Activated CD8-positive, alpha-beta memory T cell treated with anti-CD3 and anti-CD28 coated beads, Interleukin-2, amount 10 ng/mL, durations not matched to agents 7 days and 5 days (primary cell): ENCODE results near the gene ARMC9. TPM values are rescaled to one million over a fixed set of nuclear protein-coding genes. Genes with fewer than 3 reads are reported as not detected.
"Not testable (repeated sequence)": the region's sequence is repeated elsewhere in the genome, so short reads cannot be mapped to it uniquely, and the experiment has no call there.

Experiments used
- ATAC-seq: fragments of 150-1000 bp; cut with Tn5 transposase; one replicate; pipeline ENCODE4 v1.10.0; 2021; ENCODE audit warnings: moderate library complexity
- CTCF ChIA-PET: fragments of 350-600 bp; sonication (Branson Sonifier 250); formaldehyde crosslinking; loops from one replicate; lab custom pipeline; 2021; ENCODE audit warnings: antibody characterized with exemption; lab: Charles Lee
- DNase-seq: peaks from one replicate; pipeline ENCODE4 v3.0.0-alpha.2; 2020
- H3K27ac Mint-ChIP-seq: one replicate; pipeline ENCODE4 v1.8.0; 2021; ENCODE audit warnings: mild to moderate bottlenecking, mixed read lengths
- H3K27me3 Mint-ChIP-seq: one replicate; pipeline ENCODE4 v1.8.0; 2021; ENCODE audit warnings: mixed read lengths
- H3K36me3 Mint-ChIP-seq: one replicate; pipeline ENCODE4 v1.8.0; 2021; ENCODE audit warnings: mild to moderate bottlenecking, mixed read lengths
- H3K4me1 Mint-ChIP-seq: one replicate; pipeline ENCODE4 v1.8.0; 2021; ENCODE audit warnings: mixed read lengths
- H3K4me3 Mint-ChIP-seq: one replicate; pipeline ENCODE4 v1.8.0; 2021; ENCODE audit warnings: mild to moderate bottlenecking, moderate library complexity, mixed read lengths
- H3K9me3 Mint-ChIP-seq: one replicate; pipeline ENCODE4 v1.8.0; 2022; ENCODE audit warnings: low read depth, mixed read lengths
- total RNA-seq, 2 experiments: library from RNA; stranded (reverse); gene quantifications; one replicate each; pipeline ENCODE4 v1.2.3, GENCODE V29; 2021

The ARMC9 gene
- total RNA-seq, 2 experiments from 2014 or later = 0.88 to 3.2 TPM

DNA sequence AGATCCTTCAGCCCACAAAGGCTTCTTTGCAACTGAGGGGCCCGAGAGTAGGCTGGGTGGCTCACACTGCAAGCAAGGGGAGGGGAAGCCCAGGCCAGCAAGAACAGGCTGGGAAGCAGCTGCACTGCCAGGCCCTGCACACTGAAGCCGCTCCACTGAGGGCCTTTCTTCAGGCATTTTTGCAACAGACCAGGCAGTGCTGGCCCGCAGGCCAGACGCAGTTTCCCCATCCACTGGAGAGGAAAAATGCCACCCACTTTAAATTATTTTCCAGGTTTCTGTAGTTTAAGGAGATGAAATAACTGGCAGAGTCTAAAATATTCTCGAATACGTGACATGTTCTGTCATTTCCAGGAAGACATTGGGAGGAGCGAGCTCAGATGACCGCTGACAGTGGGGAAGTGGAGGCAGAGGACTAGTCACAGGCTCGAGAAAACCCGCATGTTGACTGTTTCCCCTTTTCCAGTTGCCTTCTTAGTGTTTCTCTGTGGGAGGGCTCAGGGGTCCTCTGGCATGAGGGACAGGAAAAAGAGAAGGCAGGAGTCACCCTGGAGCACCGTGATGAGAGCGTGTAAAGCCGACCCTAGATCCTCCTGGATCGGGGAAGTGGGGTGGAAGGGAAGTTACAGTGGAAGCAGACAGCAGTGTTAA lies 143.8 kb downstream of the ARMC9 start:
- peaks cover 14% of the 10 kb centered on the region for H3K27me3 Mint-ChIP-seq
- H3K36me3 Mint-ChIP-seq = no peaks in the 10 kb centered on the region
- no peaks in the 10 kb centered on the region for H3K4me1 Mint-ChIP-seq
- H3K27ac Mint-ChIP-seq = no peak overlapping the region
- no peak overlapping the region for H3K4me3 Mint-ChIP-seq
- no peaks in the 10 kb centered on the region for H3K9me3 Mint-ChIP-seq
- DNase-seq (no peak), ATAC-seq (no peak)
- CTCF ChIA-PET = interaction anchor here (1.0 kb wide), 1 partner anchor 115 kb away, joined by 3 read pairs; no protein-coding TSS in a partner anchor

DNA sequence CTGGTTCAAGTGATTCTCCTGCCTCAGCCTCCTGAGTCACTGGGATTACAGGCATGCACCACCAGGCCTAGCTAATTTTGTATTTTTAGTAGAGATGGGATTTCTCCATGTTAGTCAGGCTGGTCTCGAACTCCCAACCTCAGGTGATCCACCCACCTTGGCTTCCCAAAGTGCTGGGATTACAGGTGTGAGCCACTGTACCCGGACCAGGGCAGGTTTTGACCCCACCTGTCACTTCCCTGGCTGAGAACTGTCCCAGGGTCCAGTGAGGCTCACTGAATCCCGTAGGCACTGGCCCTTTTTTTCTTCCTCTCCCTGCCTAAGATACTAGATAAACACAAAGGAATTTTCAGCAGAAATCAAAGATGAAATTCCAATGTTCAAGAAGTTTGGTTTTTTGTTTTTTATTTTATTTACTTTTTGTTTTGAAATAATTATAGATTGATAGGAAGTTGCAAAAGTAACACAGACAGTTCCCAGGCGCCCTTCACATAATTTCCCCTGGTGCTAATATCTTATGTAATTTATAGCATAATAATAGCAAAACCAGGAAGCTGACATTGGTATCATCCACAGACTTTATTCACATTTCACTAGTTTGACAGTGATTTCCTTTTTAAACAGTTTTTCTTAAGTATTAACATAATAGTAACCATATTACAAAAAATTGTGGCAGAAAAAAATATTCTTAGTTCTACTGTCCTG lies 144.7 kb downstream of the ARMC9 start:
- CTCF ChIA-PET = no interaction called here
- H3K27me3 Mint-ChIP-seq = peaks cover 24% of the 10 kb centered on the region
- H3K36me3 Mint-ChIP-seq = no peaks in the 10 kb centered on the region
- DNase-seq = no peak
- H3K4me3 Mint-ChIP-seq = no peak overlapping the region
- H3K9me3 Mint-ChIP-seq = no peaks in the 10 kb centered on the region
- H3K27ac Mint-ChIP-seq = no peak overlapping the region
- ATAC-seq = no peak
- no peaks in the 10 kb centered on the region for H3K4me1 Mint-ChIP-seq

DNA sequence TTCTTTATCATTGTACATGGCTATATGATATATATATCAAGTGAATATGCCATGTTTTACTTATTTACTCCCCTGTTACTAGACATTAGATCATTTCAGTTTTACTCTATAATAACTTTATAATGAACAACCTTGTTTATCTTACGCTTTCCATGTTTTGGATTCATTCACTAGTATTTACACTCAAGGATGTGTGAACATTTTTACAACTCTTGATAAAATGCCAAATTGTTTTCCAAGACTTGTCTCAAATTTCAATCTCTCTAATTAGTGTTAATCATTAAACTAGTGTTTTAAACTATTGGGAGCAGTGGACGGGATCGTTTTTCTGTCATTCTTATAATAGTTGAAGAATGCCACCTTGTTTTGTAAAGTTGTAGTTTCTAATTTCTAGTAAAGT lies 145.6 kb downstream of the ARMC9 start:
- CTCF ChIA-PET = no interaction called here
- no peak for DNase-seq
- ATAC-seq = no peak
- no peak overlapping the region for H3K27ac Mint-ChIP-seq
- no peaks in the 10 kb centered on the region for H3K4me1 Mint-ChIP-seq
- H3K9me3 Mint-ChIP-seq = no peaks in the 10 kb centered on the region
- H3K27me3 Mint-ChIP-seq = peaks cover 32% of the 10 kb centered on the region
- H3K36me3 Mint-ChIP-seq = no peaks in the 10 kb centered on the region
- no peak overlapping the region for H3K4me3 Mint-ChIP-seq

DNA sequence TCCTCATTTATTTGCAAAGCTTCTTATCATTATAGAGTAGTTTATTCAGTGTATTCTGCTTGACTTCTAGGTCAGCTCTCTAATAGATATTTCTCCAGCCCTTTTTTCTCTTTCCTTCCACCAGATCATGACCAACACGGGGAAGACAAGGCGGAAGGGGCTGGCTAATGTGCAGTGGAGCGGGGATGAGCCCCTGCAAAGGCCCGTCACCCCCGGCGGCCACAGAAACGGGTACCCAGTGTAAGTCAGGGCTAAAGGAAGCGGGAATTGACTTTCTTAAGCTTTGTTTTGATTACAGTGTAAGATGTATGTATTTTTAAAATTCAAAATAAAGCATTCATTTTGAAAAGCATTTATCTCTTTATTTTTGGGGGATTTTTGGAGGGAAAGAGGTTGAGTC lies 146.4 kb downstream of the ARMC9 start:
- no peaks in the 10 kb centered on the region for H3K36me3 Mint-ChIP-seq
- H3K4me3 Mint-ChIP-seq = no peak overlapping the region
- peaks cover 34% of the 10 kb centered on the region for H3K27me3 Mint-ChIP-seq
- H3K9me3 Mint-ChIP-seq = no peaks in the 10 kb centered on the region
- ATAC-seq (no peak), DNase-seq (no peak)
- H3K4me1 Mint-ChIP-seq = no peaks in the 10 kb centered on the region
- no peak overlapping the region for H3K27ac Mint-ChIP-seq
- CTCF ChIA-PET = no interaction called here

DNA sequence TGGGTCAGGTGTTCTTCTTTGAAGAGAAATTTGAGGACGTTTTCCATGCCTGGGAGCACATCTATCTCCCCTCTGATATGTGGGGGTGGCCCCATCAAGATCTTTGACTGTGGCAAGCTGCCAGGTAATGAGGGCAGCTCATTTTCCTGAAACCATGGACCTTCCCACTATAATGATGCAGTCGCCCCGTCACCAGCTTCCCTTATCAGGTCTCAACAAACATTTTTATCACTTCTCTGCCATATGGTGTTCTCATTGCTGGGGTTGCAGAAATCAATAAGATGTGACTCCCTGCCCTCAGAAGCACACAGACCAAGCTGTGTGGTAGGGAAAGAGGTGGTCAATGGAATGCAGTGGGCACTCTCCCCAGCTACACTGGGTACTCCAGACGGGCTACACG lies 148.7 kb downstream of the ARMC9 start:
- no peak for DNase-seq
- H3K27me3 Mint-ChIP-seq = peaks cover 34% of the 10 kb centered on the region
- no peak overlapping the region for H3K27ac Mint-ChIP-seq
- H3K4me1 Mint-ChIP-seq = no peaks in the 10 kb centered on the region
- no peaks in the 10 kb centered on the region for H3K9me3 Mint-ChIP-seq
- no peak overlapping the region for H3K4me3 Mint-ChIP-seq
- no peak for ATAC-seq
- no peaks in the 10 kb centered on the region for H3K36me3 Mint-ChIP-seq
- CTCF ChIA-PET = interaction anchor here (1.1 to 1.6 kb wide), 2 partner anchors 58 to 64 kb away, joined by 4 read pairs; no protein-coding TSS in a partner anchor

DNA sequence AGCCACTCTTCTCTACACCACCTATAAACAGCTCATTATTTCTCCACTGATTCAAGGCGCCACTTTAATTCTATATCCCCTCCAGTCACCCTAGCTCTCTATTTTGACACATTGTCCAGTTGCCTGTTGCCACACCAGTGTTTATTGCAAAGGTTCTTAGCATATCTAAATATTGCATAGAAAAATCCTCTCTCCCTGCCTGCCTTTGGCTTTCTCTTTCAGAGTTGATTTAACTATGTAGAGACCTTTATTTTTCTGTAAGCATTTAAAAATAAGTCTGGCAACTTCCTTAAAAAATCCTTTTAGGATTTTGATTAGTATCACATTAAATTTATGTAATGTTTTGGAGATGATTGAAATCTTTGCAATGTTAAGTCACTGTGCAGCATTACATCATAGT lies 149.2 kb downstream of the ARMC9 start:
- Mint-ChIP-seq H3K4me1 (no peaks in the 10 kb centered on the region), H3K27me3 (peaks cover 34% of the 10 kb centered on the region), H3K36me3 (no peaks in the 10 kb centered on the region), H3K4me3 (no peak overlapping the region), H3K9me3 (no peaks in the 10 kb centered on the region), H3K27ac (no peak overlapping the region)
- ATAC-seq = no peak
- CTCF ChIA-PET = interaction anchor here (1.1 kb wide), 1 partner anchor 58 kb away, joined by 4 read pairs; no protein-coding TSS in a partner anchor
- no peak for DNase-seq

DNA sequence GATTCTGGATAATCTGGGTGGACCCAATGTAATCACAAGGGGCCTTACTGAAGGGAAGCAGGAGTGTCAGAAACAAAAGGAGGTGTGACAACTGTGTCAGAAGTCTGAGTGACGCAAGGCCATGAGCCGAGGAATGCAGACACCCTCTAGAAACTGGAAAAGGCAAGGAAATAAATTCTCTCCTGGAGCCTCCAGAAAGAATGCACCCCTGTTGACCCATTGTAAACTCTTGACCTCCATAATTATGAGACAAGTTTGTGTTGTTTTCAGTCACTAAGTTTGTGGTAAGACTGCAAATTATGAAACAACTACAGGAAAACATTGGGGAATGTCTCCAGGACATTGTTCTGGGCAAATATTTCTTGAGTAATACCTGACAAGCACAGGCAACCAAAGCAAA lies 149.7 kb downstream of the ARMC9 start:
- no peak overlapping the region for H3K27ac Mint-ChIP-seq
- peaks cover 34% of the 10 kb centered on the region for H3K27me3 Mint-ChIP-seq
- DNase-seq = no peak
- no peaks in the 10 kb centered on the region for H3K4me1 Mint-ChIP-seq
- CTCF ChIA-PET = no interaction called here
- ATAC-seq = no peak
- H3K4me3 Mint-ChIP-seq = no peak overlapping the region
- no peaks in the 10 kb centered on the region for H3K36me3 Mint-ChIP-seq
- H3K9me3 Mint-ChIP-seq = no peaks in the 10 kb centered on the region

DNA sequence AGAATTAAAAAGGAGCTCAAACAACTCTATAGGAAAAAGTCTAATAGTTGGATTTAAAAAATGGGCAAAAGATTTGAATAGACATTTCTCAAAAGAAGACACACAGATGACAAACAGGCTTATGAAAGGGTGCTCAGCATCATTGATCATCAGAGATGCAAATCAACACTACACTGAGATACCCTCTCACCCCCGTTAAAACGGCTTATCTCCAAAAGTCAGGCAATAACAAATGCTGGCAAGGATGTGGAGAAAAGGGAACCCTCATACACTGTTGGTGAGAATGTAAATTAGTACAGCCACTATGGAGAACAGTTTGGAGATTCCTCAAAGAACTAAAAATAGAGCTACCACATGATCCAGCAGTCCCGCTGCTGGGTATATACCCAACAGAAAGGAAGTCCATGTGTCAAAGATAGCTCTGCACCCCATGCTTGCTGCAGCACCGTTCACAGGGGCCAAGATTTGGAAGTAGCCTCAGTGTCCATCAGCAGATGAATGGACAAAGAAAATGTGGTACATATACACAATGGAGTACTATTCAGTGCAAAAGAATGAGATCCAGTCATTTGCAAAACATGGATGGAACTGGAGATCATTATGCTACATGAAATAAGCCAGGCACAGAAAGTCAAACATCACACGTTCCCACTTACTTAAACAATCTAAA lies 150.4 kb downstream of the ARMC9 start:
- no peaks in the 10 kb centered on the region for H3K4me1 Mint-ChIP-seq
- H3K4me3 Mint-ChIP-seq = no peak overlapping the region
- H3K27ac Mint-ChIP-seq = no peak overlapping the region
- peaks cover 34% of the 10 kb centered on the region for H3K27me3 Mint-ChIP-seq
- ATAC-seq = no peak
- CTCF ChIA-PET = interaction anchor here (0.6 kb wide), 1 partner anchor 443 kb away, joined by 3 read pairs; no protein-coding TSS in a partner anchor
- no peaks in the 10 kb centered on the region for H3K9me3 Mint-ChIP-seq
- no peak for DNase-seq
- no peaks in the 10 kb centered on the region for H3K36me3 Mint-ChIP-seq

DNA sequence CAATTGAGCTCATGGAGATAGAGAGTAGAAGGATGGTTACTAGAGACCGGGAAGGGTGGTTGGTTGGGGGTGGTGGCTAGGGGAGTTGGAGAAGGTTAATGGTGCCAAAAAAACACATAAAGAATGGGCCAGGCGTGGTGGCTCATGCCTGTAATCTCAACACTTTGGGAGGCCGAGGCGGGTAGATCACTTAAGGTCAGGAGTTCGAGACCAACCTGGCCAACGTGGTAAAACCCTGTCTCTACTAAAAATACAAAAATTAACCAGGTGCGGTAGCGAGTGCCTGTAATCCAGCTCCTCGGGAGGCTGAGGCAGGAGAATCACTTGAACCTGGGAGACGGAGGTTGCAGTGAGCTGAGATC lies 150.9 kb downstream of the ARMC9 start:
- H3K4me3 Mint-ChIP-seq, H3K9me3 Mint-ChIP-seq, H3K4me1 Mint-ChIP-seq, H3K27ac Mint-ChIP-seq, DNase-seq, H3K36me3 Mint-ChIP-seq, ATAC-seq: not testable (repeated sequence)
- CTCF ChIA-PET = interaction anchor here (0.6 kb wide), 2 partner anchors 69 to 444 kb away, joined by 3 read pairs; no protein-coding TSS in a partner anchor
- H3K27me3 Mint-ChIP-seq = peaks cover 31% of the 10 kb centered on the region

DNA sequence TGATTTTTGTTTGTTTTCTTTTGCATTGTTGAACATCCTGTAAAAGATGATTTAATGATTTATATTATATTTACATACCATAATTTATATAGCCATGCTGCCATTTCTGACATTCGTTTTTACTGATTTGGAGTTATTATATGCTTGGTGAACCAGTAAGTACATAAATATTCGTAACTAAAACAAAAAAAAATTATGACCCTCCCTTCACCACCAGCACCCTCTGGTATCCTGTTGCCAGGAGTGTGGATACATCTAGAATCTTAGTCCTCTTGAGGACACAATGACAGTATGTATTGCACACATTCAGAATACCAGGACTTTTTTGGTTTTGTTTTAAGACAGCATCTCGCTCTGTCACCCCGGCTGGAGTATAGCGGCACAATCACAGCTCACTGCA lies 153.2 kb downstream of the ARMC9 start:
- Mint-ChIP-seq H3K4me3 (no peak overlapping the region), H3K9me3 (no peaks in the 10 kb centered on the region), H3K4me1 (no peaks in the 10 kb centered on the region), H3K36me3 (no peaks in the 10 kb centered on the region), H3K27ac (no peak overlapping the region), H3K27me3 (peaks cover 21% of the 10 kb centered on the region)
- CTCF ChIA-PET = no interaction called here
- DNase-seq = no peak
- ATAC-seq = no peak

DNA sequence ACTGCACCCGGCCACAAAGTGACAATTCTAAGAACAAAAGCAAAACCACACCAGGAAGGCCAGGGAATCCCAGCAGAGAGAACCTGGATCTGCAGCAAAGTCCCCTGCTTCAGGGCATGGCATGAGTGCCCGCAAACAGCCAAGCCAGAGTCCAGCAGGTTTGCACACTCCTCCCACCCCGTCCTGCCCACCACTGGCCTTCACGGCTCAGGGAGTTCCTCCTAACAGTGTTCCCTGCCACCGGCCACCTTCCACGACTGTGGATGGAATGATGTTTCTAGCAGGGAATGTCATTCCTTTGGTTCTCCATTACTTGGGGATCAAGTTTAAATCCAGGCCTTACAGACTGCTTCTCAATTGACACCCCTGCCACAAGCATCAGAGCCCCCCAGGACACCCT lies 155.0 kb downstream of the ARMC9 start:
- Mint-ChIP-seq H3K27me3 (peaks cover 7% of the 10 kb centered on the region), H3K9me3 (no peaks in the 10 kb centered on the region), H3K36me3 (no peaks in the 10 kb centered on the region), H3K27ac (no peak overlapping the region), H3K4me3 (no peak overlapping the region), H3K4me1 (no peaks in the 10 kb centered on the region)
- CTCF ChIA-PET = interaction anchor here (0.9 kb wide), 1 partner anchor 126 kb away, joined by 4 read pairs; no protein-coding TSS in a partner anchor
- no peak for ATAC-seq
- DNase-seq = no peak

DNA sequence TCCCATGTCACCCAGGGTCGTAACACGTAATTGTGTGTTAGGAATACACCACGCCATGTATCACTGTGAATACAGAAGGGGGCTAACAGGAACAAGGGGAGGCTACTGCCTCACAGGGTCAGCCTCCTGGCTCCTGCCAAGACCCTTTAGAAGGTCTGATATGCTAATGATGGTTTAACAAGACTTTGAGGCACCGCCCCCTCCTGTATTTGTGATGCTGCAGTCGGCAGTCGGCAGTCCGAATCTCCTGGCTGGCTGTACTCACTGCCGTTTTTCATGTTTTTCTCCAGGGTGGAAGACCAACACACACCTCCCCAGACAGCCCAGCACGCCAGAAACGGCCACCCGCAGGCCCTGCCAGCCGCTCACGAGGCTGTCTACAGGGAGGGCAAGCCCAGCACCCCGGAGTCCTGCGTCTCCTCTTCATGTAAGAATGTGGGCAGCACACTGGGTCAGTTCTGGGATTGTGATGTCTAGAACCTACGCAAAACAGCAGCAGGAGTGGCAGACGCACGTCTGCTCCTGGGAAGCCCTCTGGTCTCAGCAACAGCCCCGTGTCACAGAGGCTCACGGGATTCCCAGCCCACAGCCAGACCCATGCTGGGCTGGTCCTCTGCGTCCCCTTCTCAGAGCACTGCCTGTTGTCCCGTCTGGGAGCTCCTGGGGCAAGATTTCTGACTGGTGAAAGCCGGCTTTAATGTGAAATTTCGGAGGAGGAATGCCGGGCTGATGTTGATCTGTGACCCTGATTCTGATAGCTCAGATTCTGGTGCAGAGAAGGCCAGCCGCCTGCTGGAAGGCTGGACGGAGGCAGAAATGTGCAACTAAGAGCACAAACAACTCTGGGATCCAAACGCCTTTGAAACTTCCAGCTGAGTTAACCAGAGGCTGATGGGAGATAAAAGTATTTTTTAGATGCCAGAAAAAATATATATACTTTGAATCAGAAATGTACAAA lies 157.4 kb downstream of the ARMC9 start:
- ATAC-seq = no peak
- Mint-ChIP-seq H3K4me3 (no peak overlapping the region), H3K27me3 (no peaks in the 10 kb centered on the region), H3K36me3 (no peaks in the 10 kb centered on the region), H3K27ac (no peak overlapping the region), H3K9me3 (no peaks in the 10 kb centered on the region), H3K4me1 (no peaks in the 10 kb centered on the region)
- CTCF ChIA-PET = interaction anchor here (1.0 to 1.5 kb wide), 3 partner anchors 96 to 128 kb away, joined by 3 read pairs; no protein-coding TSS in a partner anchor
- DNase-seq = no peak

DNA sequence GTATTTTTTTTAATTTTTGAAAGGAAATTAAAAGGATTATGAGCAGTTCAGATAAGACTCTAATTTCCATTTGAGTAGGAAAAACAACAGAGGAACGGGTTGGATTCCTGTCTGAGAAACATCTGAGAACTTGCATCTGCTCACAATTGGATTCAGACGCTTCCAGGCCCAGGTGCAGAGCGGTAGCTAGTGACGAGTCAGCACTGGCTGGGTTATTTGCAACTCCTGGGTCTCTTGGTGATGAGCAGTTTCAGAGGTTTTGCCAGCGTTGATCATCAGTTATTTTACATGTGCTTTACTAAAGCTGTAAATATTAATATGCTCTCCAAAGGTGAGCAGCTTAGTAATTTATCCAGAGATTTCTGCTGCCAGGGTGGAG lies 158.0 kb downstream of the ARMC9 start:
- DNase-seq (no peak), ATAC-seq (no peak)
- no peak overlapping the region for H3K4me3 Mint-ChIP-seq
- H3K27ac Mint-ChIP-seq = no peak overlapping the region
- H3K27me3 Mint-ChIP-seq = no peaks in the 10 kb centered on the region
- no peaks in the 10 kb centered on the region for H3K9me3 Mint-ChIP-seq
- H3K36me3 Mint-ChIP-seq = no peaks in the 10 kb centered on the region
- CTCF ChIA-PET = interaction anchor here (1.0 to 1.5 kb wide), 2 partner anchors 95 to 129 kb away, joined by 3 read pairs; no protein-coding TSS in a partner anchor
- peaks cover under 1% of the 10 kb centered on the region for H3K4me1 Mint-ChIP-seq
